Measurements from ENCODE around the gene NABP2.

- no peak for TF ChIP-seq POLR2A (IDR thresholded peaks at IDR 0.05; ENCODE audit: low read depth, low read length)
- TF ChIP-seq CTCF (IDR thresholded peaks at IDR 0.05; ENCODE audit: extremely low read depth in 1 of 2, insufficient read depth in 1 of 2, low read depth in 1 of 2, low read length in 2 of 2), result no peak
- no peak for TF ChIP-seq MYC (IDR thresholded peaks at IDR 0.05; ENCODE audit: low read depth, low read length)
- TF ChIP-seq EZH2 (IDR thresholded peaks at IDR 0.05; ENCODE audit: borderline replicate concordance, low read depth, low read length, severe bottlenecking), result no peak
- no peak for TF ChIP-seq MAX (IDR thresholded peaks at IDR 0.05; ENCODE audit: insufficient read depth, insufficient read length)
- no peak for TF ChIP-seq JUN (IDR thresholded peaks at IDR 0.05; ENCODE audit: borderline replicate concordance, insufficient read depth, insufficient read length, low read depth)
- no peak for TF ChIP-seq FOS (IDR thresholded peaks at IDR 0.05; ENCODE audit: borderline replicate concordance, insufficient read depth, low read length)
- no peak for TF ChIP-seq POLR2AphosphoS5 (IDR thresholded peaks at IDR 0.05; ENCODE audit: insufficient read depth, low read depth, low read length)
These were observed 36.2 kb downstream of the NABP2 start for GRCh38 chr12:56260380-56260779.

Data from endothelial cell of umbilical vein (primary cell).